WERI-Rb-1 (cell line): ENCODE measurements around the gene LGR6.
"Not testable (repeated sequence)": the region's sequence is repeated elsewhere in the genome, so short reads cannot be mapped to it uniquely, and the experiment has no call there.

Source experiments
- DNase-seq: peaks from one replicate; pipeline ENCODE4 v3.0.0-alpha.2; 2020
- H3K27ac ChIP-seq: fragments of 250-450 bp; sonication (Bioruptor Pico); 2 replicates; pipeline ENCODE4 v1.5.1; 2020; ENCODE audit warnings: mild to moderate bottlenecking, moderate library complexity
- H3K27me3 ChIP-seq: fragments of 250-450 bp; sonication (Bioruptor Pico); 2 replicates; pipeline ENCODE4 v1.5.1; 2021; ENCODE audit warnings: mild to moderate bottlenecking, low read depth, moderate library complexity; ENCODE audit not compliant: insufficient read depth, severe bottlenecking
- H3K36me3 ChIP-seq: fragments of 250-450 bp; sonication (Bioruptor Pico); 2 replicates; pipeline ENCODE4 v1.5.1; 2020; ENCODE audit warnings: mild to moderate bottlenecking, moderate library complexity
- H3K4me3 ChIP-seq: 2 replicates; pipeline ENCODE4 v1.5.1; 2011; ENCODE audit warnings: low read depth, mild to moderate bottlenecking, control low read depth, low read length
- H3K9me3 ChIP-seq: fragments of 250-450 bp; sonication (Bioruptor Pico); 2 replicates; pipeline ENCODE4 v1.5.1; 2021; ENCODE audit warnings: mild to moderate bottlenecking, moderate library complexity; ENCODE audit not compliant: severe bottlenecking
- TF ChIP-seq, protein P1 (sequence below): IDR thresholded peaks from 2 replicates; pipeline ENCODE4 v1.5.1; 2011; ENCODE audit warnings: low read depth, mild to moderate bottlenecking, control low read depth, inconsistent platforms, low read length

LGR6 gene

DNA sequence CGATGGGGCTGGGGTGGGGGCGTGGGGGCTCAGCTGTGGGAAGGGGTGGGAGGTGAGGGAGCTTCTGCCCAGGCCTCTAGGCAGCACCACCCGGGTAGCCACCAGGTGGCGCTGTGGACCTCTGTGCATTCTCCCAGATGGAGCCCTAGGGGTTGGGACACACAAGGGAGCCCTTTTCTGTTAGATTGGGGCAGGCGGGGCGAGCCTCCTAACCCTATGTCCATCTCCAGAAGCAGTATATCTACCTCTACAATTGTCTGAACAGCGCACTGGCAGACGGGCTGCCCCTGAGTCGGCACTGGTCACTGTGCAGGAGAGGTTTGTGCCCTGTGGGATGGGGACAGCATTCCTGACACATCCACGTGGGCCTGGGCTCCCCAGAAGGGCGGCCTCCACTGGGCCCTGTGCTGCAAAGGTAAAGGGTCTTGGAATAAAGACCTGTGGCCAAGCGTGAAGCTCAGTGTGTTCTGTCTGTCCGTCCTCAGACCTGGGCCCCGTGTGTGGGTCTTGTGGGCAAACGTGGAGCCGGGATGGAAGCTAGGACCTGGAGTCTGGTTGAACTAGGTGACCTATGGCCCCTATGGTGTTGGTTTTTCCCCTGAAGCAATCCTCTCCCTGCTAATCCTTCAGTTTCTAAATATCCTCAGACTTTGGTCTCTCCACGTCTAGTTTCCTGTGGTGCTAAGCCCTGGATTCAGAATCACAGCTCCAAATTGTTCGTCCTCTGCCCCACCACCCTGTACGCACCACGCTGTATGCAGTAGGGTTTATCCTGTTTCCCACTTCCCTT lies 4.4 kb upstream of the LGR6 start:
- no peak overlapping the region for H3K4me3 ChIP-seq
- H3K27ac ChIP-seq, result peak overlapping the region; percentile 64
- peaks cover 2% of the 10 kb centered on the region for H3K9me3 ChIP-seq
- TF ChIP-seq, protein P1, sequence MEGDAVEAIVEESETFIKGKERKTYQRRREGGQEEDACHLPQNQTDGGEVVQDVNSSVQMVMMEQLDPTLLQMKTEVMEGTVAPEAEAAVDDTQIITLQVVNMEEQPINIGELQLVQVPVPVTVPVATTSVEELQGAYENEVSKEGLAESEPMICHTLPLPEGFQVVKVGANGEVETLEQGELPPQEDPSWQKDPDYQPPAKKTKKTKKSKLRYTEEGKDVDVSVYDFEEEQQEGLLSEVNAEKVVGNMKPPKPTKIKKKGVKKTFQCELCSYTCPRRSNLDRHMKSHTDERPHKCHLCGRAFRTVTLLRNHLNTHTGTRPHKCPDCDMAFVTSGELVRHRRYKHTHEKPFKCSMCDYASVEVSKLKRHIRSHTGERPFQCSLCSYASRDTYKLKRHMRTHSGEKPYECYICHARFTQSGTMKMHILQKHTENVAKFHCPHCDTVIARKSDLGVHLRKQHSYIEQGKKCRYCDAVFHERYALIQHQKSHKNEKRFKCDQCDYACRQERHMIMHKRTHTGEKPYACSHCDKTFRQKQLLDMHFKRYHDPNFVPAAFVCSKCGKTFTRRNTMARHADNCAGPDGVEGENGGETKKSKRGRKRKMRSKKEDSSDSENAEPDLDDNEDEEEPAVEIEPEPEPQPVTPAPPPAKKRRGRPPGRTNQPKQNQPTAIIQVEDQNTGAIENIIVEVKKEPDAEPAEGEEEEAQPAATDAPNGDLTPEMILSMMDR, result peak; percentile 95
- H3K36me3 ChIP-seq, result no peaks in the 10 kb centered on the region
- no peaks in the 10 kb centered on the region for H3K27me3 ChIP-seq
- peak; percentile 98 for DNase-seq

DNA sequence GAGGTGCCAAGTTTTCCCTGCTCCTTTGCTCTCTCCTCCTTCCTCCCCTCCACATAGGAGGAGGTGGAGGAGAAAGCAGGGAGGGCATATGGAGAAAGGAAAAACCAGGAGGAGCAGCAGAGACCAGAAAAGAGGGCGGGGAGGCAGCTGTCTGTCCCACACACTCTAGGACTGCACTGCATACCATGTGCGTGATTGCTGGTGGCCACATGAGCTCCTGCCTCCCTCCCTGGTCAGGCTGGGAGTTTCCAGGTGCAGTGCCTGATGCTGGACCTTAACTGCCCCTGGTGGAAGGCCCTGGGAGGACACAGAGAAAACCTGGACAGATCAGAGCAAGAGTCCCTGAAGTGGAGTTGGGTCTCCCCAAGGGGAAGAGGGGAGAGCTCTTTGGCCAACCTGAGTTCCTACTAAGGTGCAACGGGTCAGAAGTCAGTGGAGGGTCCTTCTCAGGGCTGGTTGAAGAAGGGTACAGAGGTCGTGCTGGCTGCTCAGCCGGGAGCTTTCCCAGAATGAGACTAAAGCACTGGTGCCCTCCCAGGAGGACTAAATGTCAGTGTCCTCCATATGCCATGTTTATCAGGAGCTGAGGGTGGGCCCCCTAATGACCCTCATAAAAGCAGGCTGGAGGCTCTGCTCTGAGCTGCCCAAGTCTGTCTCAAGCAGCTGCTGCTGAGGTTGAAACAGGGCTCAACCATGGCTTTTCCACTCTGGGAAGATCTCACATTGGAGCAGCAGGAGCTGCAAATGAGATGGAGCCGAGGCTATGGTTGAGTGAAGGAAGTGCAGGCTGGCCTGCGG lies 3.5 kb upstream of the LGR6 start:
- Histone ChIP-seq H3K36me3 (no peaks in the 10 kb centered on the region), H3K9me3 (peaks cover 2% of the 10 kb centered on the region), H3K27me3 (no peaks in the 10 kb centered on the region), H3K27ac (peak overlapping the region; percentile 66), H3K4me3 (no peak overlapping the region)
- DNase-seq, result peak; percentile 92
- TF ChIP-seq, protein P1, result peak; percentile 79

DNA sequence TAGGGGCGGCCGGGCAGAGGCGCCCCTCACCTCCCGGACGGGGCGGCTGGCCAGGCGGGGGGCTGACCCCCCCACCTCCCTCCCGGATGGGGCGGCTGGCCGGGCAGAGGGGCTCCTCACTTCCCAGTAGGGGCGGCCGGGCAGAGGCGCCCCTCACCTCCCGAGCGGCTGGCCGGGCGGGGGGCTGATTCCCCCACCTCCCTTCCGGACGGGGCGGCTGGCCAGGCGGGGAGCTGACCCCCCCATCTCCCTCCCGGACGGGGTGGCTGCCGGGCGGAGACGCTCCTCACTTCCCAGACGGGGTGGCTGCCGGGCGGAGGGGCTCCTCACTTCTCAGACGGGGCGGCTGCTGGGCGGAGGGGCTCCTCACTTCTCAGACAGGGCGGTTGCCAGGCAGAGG lies 2.2 kb upstream of the LGR6 start:
- H3K27me3 ChIP-seq, H3K4me3 ChIP-seq, DNase-seq, H3K36me3 ChIP-seq, H3K9me3 ChIP-seq: not testable (repeated sequence)
- H3K27ac ChIP-seq, result peak overlapping the region; percentile 53

DNA sequence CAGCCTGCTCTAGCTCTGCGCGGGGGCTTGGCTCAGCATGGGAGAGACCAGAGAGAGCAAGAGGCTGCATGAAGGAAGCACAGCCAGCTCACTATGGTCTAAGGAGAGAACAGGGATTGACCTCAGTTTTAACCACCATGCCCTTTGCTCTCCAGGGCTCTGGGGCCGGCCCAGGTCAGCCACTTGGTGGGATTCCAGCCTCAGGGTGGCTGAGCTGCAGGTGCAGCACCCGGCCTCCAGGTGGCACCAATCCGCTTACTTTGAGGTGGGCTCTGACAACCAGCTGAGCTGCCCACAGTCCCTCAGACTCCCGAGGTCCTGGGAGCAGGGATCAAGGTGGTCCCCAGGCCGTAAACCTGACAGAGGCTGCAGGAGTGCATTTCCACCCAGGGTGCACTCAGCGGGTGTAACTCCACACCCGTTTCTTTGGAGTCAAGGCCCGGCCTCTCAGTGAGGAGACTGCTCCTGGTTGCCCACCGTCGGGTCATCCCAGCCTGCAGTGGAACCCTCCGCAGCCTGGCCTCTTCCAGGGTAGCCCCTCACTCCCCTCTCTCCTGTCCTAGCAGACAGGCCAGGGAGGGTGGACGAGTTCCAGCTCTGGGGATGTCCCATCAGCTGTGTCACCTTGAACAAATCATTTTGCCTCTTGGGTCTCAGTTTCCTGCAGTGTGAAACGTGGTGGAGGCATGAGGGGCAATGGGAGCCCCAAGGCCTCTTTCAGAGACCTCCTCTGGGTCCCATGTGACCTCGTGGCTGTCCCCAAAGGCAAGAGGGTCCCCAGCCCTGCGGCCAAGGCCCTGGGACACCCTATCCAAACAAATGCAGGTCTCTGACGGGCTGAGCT lies 607 bp upstream of the LGR6 start:
- Histone ChIP-seq H3K27me3 (no peaks in the 10 kb centered on the region), H3K4me3 (no peak overlapping the region)
- peak; percentile 97 for DNase-seq

DNA sequence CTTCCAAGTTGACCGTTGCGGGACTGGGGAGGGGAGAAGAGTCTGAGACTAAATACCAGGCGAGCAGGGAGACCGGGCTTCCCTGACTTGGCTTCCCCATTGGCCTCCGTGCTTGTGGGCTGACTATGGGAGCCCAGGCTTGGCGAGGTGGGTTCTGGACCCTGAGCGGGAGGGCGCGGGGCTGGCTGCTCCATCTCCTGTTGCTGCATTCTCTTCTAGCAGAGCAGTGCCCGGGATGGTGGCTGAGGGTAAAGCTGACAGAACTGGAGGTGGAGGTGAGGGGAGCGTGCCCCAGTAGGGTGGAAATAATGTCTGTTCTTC lies 689 bp downstream of the LGR6 start:
- no peaks in the 10 kb centered on the region for H3K36me3 ChIP-seq
- no peak overlapping the region for H3K4me3 ChIP-seq
- TF ChIP-seq, protein P1, result no peak
- DNase-seq, result no peak
- peaks cover 2% of the 10 kb centered on the region for H3K9me3 ChIP-seq
- H3K27me3 ChIP-seq, result no peaks in the 10 kb centered on the region
- no peak overlapping the region for H3K27ac ChIP-seq

More for the DNA sequence above, 607 bp upstream of the LGR6 start:
- TF ChIP-seq, protein P1, result peak; percentile 100
- no peaks in the 10 kb centered on the region for H3K36me3 ChIP-seq
- H3K9me3 ChIP-seq, result peaks cover 2% of the 10 kb centered on the region
- H3K27ac ChIP-seq, result peak overlapping the region; percentile 4; the same call in 1 of the 2 replicates
